Activated CD4-positive, alpha-beta memory T cell treated with anti-CD3 and anti-CD28 coated beads, Interleukin-2, amount 10 ng/mL, durations not matched to agents 7 days and 5 days (primary cell): Measurements from ENCODE around the gene RNF166. TPM values are rescaled to one million over a fixed set of nuclear protein-coding genes. Genes with fewer than 3 reads are reported as not detected.

ENCODE experiments used
- CTCF ChIA-PET: fragments of 350-600 bp; sonication (Branson Sonifier 250); formaldehyde crosslinking; loops from one replicate; lab custom pipeline; 2021; ENCODE audit warnings: antibody characterized with exemption, inconsistent platforms; lab: Charles Lee
- POLR2A ChIA-PET: fragments of 350-600 bp; sonication (Branson Sonifier 250); formaldehyde crosslinking; loops from one replicate; lab custom pipeline; 2021; ENCODE audit warnings: antibody characterized with exemption; lab: Charles Lee
- DNase-seq: peaks from one replicate; pipeline ENCODE4 v3.0.0-alpha.2; 2020
- H3K27ac Mint-ChIP-seq: one replicate; pipeline ENCODE4 v1.8.0; 2021; ENCODE audit warnings: mild to moderate bottlenecking, mixed read lengths
- H3K27me3 Mint-ChIP-seq: one replicate; pipeline ENCODE4 v1.8.0; 2021; ENCODE audit warnings: mixed read lengths
- H3K36me3 Mint-ChIP-seq: one replicate; pipeline ENCODE4 v1.8.0; 2021; ENCODE audit warnings: low read depth, mixed read lengths
- H3K4me1 Mint-ChIP-seq: one replicate; pipeline ENCODE4 v1.8.0; 2021; ENCODE audit warnings: mixed read lengths
- H3K4me3 Mint-ChIP-seq: one replicate; pipeline ENCODE4 v1.8.0; 2021; ENCODE audit warnings: mild to moderate bottlenecking, mixed read lengths
- H3K9me3 Mint-ChIP-seq: one replicate; pipeline ENCODE4 v1.8.0; 2021; ENCODE audit warnings: mixed read lengths
- total RNA-seq, 2 experiments: library from RNA; stranded (reverse); gene quantifications; one replicate each; pipeline ENCODE4 v1.2.3, GENCODE V29; 2021

Gene RNF166
- total RNA-seq, 2 experiments from 2014 or later, result 155 to 156 TPM

GRCh38 chr16:88655053-88655732, 51.0 kb downstream of the RNF166 start:
- CTCF ChIA-PET, result no interaction called here
- DNase-seq, result no peak
- Mint-ChIP-seq H3K9me3 (no peaks in the 10 kb centered on the region), H3K4me1 (peaks cover 20% of the 10 kb centered on the region), H3K4me3 (no peak overlapping the region), H3K36me3 (peaks cover 30% of the 10 kb centered on the region), H3K27ac (no peak overlapping the region), H3K27me3 (no peaks in the 10 kb centered on the region)
- POLR2A ChIA-PET, result no interaction called here

GRCh38 chr16:88654363-88655052, 51.7 kb downstream of the RNF166 start:
- no peak for DNase-seq
- Mint-ChIP-seq H3K9me3 (no peaks in the 10 kb centered on the region), H3K36me3 (peaks cover 32% of the 10 kb centered on the region), H3K4me1 (peaks cover 21% of the 10 kb centered on the region), H3K27ac (no peak overlapping the region), H3K27me3 (no peaks in the 10 kb centered on the region), H3K4me3 (no peak overlapping the region)
- CTCF ChIA-PET, result interaction anchor here (1.3 kb wide), 1 partner anchor 8 kb away, joined by 4 read pairs; the partner anchor contains the start of gene MVD
- POLR2A ChIA-PET, result no interaction called here

GRCh38 chr16:88653596-88654362, 52.4 kb downstream of the RNF166 start:
- H3K4me1 Mint-ChIP-seq, result peaks cover 26% of the 10 kb centered on the region
- no peak overlapping the region for H3K4me3 Mint-ChIP-seq
- H3K36me3 Mint-ChIP-seq, result peaks cover 34% of the 10 kb centered on the region
- no peaks in the 10 kb centered on the region for H3K9me3 Mint-ChIP-seq
- peak overlapping the region; percentile 47 for H3K27ac Mint-ChIP-seq
- CTCF ChIA-PET, result interaction anchor here (1.0 to 1.3 kb wide), 2 partner anchors 9 to 10 kb away, joined by 3 to 4 read pairs; partner anchors contain the start of gene MVD
- POLR2A ChIA-PET, result interaction anchor here (1.1 kb wide), 1 partner anchor 50 kb away, joined by 3 read pairs; no protein-coding TSS in a partner anchor
- DNase-seq, result no peak
- no peaks in the 10 kb centered on the region for H3K27me3 Mint-ChIP-seq

DNA sequence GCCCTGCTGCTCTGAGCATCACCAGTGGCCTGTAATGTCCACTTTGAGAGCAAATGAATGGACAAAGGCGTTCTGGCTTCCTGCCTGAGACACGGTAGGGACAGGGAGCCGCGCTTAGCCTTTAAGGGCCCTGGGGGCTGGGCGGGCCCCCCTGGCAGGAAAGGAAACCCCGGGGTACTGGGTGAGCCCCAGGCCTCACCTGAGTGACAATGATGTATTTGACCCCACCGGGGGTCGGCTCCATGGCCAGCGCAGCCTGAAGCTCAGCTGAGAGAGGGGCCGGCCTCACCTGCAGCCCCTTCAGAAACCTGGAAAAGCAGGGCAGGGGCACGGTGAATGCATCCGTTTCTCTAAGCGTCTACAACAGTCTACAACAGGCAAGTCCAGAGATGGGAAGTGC, 53.1 kb downstream of the RNF166 start:
- POLR2A ChIA-PET, result interaction anchor here (1.1 kb wide), 1 partner anchor 50 kb away, joined by 3 read pairs; no protein-coding TSS in a partner anchor
- H3K4me1 Mint-ChIP-seq, result peaks cover 26% of the 10 kb centered on the region
- peaks cover 33% of the 10 kb centered on the region for H3K36me3 Mint-ChIP-seq
- H3K27ac Mint-ChIP-seq, result peak overlapping the region; percentile 47
- no peaks in the 10 kb centered on the region for H3K9me3 Mint-ChIP-seq
- H3K27me3 Mint-ChIP-seq, result no peaks in the 10 kb centered on the region
- no peak overlapping the region for H3K4me3 Mint-ChIP-seq
- CTCF ChIA-PET, result interaction anchor here (1.0 to 1.3 kb wide), 2 partner anchors 10 to 11 kb away, joined by 3 to 4 read pairs; partner anchors contain the start of gene MVD
- DNase-seq, result no peak

DNA sequence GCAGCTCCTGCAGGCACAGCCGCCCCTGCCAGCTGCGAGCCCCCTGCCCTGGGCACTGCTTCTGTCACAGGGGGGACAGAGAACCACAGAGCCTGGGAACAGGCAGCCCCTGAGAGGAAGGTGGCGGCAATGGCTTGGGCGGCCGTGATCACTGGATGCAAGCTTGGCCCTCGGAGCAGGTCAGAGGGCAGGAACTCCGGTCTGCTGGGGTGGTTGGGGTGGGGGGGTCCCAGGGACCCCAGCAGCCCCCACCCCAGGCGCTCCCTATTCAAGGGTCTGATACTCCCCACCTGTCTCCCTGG, 53.5 kb downstream of the RNF166 start:
- ChIA-PET POLR2A (interaction anchor here (3.7 kb wide), 1 partner anchor 51 kb away, joined by 38 read pairs; the partner anchor contains the start of genes CTU2 and RNF166), CTCF (no interaction called here)
- H3K4me1 Mint-ChIP-seq, result peaks cover 26% of the 10 kb centered on the region
- DNase-seq, result no peak
- no peaks in the 10 kb centered on the region for H3K27me3 Mint-ChIP-seq
- H3K27ac Mint-ChIP-seq, result peak overlapping the region; percentile 96
- peaks cover 33% of the 10 kb centered on the region for H3K36me3 Mint-ChIP-seq
- H3K4me3 Mint-ChIP-seq, result no peak overlapping the region
- H3K9me3 Mint-ChIP-seq, result no peaks in the 10 kb centered on the region

- Mint-ChIP-seq H3K4me3 (peak overlapping the region; percentile 41), H3K9me3 (no peaks in the 10 kb centered on the region), H3K36me3 (peaks cover 33% of the 10 kb centered on the region), H3K27ac (peak overlapping the region; percentile 96), H3K4me1 (peaks cover 26% of the 10 kb centered on the region), H3K27me3 (no peaks in the 10 kb centered on the region)
- ChIA-PET POLR2A (interaction anchor here (3.7 to 4.3 kb wide), 2 partner anchors 12 to 51 kb away, joined by 34 to 38 read pairs; partner anchors contain the start of genes CTU2, IL17C and RNF166), CTCF (no interaction called here)
- no peak for DNase-seq
Measured at GRCh38 chr16:88651989-88652761, 54.0 kb downstream of the RNF166 start.

DNA sequence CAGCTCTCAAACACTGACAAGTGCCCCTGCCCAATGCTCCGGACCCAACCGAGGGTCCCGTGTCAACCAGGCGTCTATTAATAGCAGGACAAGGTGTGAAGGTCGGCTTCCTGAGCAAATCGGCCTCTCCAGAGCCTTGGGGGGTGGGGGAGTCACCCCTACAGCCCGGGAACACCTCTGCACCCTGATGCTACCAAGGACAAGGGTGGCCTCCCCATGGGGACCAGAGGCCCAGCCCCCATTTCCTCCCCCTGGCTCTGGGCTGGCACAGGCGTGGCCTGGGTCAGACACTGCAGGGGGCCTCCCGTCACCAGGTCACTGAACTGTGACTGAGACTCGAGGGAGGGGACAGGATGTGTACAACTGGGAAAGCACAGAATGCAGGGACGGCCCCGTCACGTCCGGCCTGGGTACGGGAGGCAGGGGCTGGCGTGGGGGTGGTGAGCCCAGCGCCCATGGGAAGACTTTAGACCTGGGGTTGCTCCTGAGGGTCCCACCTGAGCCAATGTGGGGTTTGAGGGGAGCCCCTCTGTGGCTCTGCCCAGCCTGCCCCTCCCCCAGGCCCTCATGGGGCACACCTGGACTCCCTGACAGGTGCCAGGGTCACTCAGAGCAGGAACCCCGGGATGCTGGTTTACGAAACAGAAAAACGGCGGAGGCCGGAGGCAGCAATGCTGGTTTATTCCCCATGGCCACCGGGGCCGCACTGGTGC, 54.8 kb downstream of the RNF166 start:
- peak overlapping the region; percentile 90 for H3K4me3 Mint-ChIP-seq
- POLR2A ChIA-PET, result interaction anchor here (1.0 to 4.3 kb wide), 9 partner anchors 9 to 121 kb away, joined by 3 to 38 read pairs (median 9); partner anchors contain the start of genes CTU2, IL17C and RNF166
- CTCF ChIA-PET, result no interaction called here
- peak; percentile 90 for DNase-seq
- H3K36me3 Mint-ChIP-seq, result peaks cover 30% of the 10 kb centered on the region
- no peaks in the 10 kb centered on the region for H3K9me3 Mint-ChIP-seq
- peak overlapping the region; percentile 96 for H3K27ac Mint-ChIP-seq
- H3K27me3 Mint-ChIP-seq, result no peaks in the 10 kb centered on the region
- H3K4me1 Mint-ChIP-seq, result peaks cover 26% of the 10 kb centered on the region

DNA sequence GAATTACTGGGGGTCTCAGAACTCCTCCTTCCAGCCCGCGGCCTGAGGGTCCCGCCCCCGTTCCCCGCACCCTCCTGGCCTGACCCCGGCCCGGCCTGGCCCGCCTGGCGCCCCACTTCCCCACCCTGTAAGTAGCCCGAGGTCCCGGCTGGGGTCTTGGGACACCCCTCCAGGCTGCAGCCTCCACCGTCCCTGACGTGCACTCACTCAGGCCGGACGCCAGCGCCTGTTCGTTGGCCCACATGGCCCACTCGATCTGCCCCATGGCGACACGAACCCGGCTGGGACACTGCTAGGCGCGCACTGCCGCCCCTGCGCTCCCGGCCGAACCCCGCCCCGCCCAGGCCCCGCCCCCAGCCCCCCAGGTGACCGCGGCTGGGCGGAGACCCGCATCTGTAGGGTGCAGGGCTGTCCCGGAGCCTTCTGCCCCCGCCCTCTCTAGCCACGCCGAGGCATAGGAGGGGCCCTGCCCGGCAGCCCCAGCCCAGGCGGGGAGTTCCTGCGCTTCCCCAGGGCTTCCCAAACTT, 55.4 kb downstream of the RNF166 start, which contains the start of gene CYBA:
Gene CYBA (minus strand): TSS at position 305 of the 527 bp plus-strand sequence. CDS start 40 bp downstream, at position 265.
- Mint-ChIP-seq H3K9me3 (no peaks in the 10 kb centered on the region), H3K27ac (peak within 1 kb of the TSS; percentile 96), H3K27me3 (no peaks in the 10 kb centered on the region), H3K4me1 (peaks cover 26% of the 10 kb centered on the region), H3K4me3 (peak within 1 kb of the TSS; percentile 90), H3K36me3 (peaks cover 30% of the 10 kb centered on the region)
- ChIA-PET CTCF (no interaction called here), POLR2A (interaction anchor here (1.0 to 4.3 kb wide), 12 partner anchors 8 to 130 kb away, joined by 3 to 38 read pairs (median 8); partner anchors contain the start of genes CTU2, IL17C and RNF166)
- peak; percentile 92 for DNase-seq

- peak overlapping the region; percentile 96 for H3K27ac Mint-ChIP-seq
- CTCF ChIA-PET, result interaction anchor here (1.1 kb wide), 1 partner anchor 35 kb away, joined by 3 read pairs; no protein-coding TSS in a partner anchor
- POLR2A ChIA-PET, result interaction anchor here (0.7 to 4.3 kb wide), 15 partner anchors 8 to 207 kb away, joined by 3 to 38 read pairs (median 4); partner anchors contain the start of genes CTU2, GALNS, IL17C and RNF166
- DNase-seq, result peak; percentile 49
- H3K4me3 Mint-ChIP-seq, result peak overlapping the region; percentile 90
- no peaks in the 10 kb centered on the region for H3K9me3 Mint-ChIP-seq
- H3K27me3 Mint-ChIP-seq, result no peaks in the 10 kb centered on the region
- peaks cover 32% of the 10 kb centered on the region for H3K36me3 Mint-ChIP-seq
- peaks cover 26% of the 10 kb centered on the region for H3K4me1 Mint-ChIP-seq
Measured at GRCh38 chr16:88649924-88650748, 56.1 kb downstream of the RNF166 start.

DNA sequence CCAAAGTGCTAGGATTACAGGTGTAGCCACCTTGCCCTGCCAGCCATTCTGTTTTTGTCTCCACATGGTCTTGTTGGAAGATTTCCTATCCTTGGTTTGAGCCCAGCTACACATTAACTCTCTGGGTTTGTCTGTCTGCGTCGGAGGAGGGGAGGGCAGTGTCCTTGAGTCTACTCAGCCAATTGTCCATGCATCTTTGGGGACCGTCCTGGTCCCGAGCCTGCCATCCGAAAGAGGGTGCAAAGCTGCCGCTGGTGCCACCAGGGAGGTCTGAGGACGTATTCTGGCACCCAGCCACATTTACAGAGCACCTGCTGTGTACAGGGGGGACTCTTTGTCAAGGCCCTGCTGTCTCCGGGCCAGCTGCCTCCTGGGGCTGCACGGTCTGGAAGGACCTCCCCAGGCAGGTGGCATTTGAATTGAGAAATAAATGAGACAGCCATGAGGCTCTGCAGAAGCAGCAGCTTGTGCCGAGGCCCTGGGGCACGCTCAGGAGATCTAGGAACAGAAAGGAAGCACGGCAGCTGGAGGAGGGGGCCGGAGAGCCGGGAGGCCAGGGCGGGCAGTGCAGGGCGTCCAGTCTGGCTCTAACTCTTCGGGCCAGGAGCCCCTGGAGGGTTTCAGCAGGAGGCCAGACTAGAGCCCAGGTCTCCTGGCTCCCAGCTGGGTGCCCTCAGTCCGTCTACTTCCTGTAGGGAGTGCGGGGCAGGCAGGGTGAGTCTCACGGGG, 56.8 kb downstream of the RNF166 start:
- H3K4me1 Mint-ChIP-seq, result peaks cover 28% of the 10 kb centered on the region
- no peaks in the 10 kb centered on the region for H3K27me3 Mint-ChIP-seq
- H3K27ac Mint-ChIP-seq, result peak overlapping the region; percentile 76
- CTCF ChIA-PET, result interaction anchor here (1.1 kb wide), 1 partner anchor 36 kb away, joined by 3 read pairs; no protein-coding TSS in a partner anchor
- no peak for DNase-seq
- peak overlapping the region; percentile 90 for H3K4me3 Mint-ChIP-seq
- POLR2A ChIA-PET, result interaction anchor here (0.7 to 4.3 kb wide), 12 partner anchors 10 to 207 kb away, joined by 3 to 38 read pairs (median 8); partner anchors contain the start of genes CTU2, GALNS, IL17C and RNF166
- no peaks in the 10 kb centered on the region for H3K9me3 Mint-ChIP-seq
- peaks cover 34% of the 10 kb centered on the region for H3K36me3 Mint-ChIP-seq
